ENCODE data around the gene F10. TPM values are rescaled to one million over a fixed set of nuclear protein-coding genes. Genes with fewer than 3 reads are reported as not detected.

F10 gene
- total and polyA plus RNA-seq, 2 donors (not counting 3 experiments of a cell fraction or from before 2014, with no cell fraction given), result 0.25 TPM; not detected in 1

GRCh38 chr13:113135281-113135760, 12.7 kb downstream of the F10 start:
- ChIA-PET POLR2A (no interaction called here), CTCF (no interaction called here)
- Histone ChIP-seq H3K27ac (ENCODE audit: insufficient read depth, low read depth, low read length) (no peak overlapping the region), H3K4me1 (ENCODE audit: control insufficient read depth, extremely low read depth, insufficient read depth, low read length) (no peaks in the 10 kb centered on the region), H3K4me2 (ENCODE audit: insufficient read depth, low read length) (no peak overlapping the region), H3K9me3 (replicated peaks; ENCODE audit: control insufficient read depth, insufficient read depth, low read length) (no peaks in the 10 kb centered on the region), H3K27me3 (ENCODE audit: control insufficient read depth in 2 of 2, insufficient read depth in 2 of 2, low read length in 2 of 2) (peaks cover 22 to 36% of the 10 kb centered on the region in 2 experiments), H4K20me1 (replicated peaks; ENCODE audit: control insufficient read depth, extremely low read depth, insufficient read depth, low read length) (no peaks in the 10 kb centered on the region), H3K9me1 (replicated peaks; ENCODE audit: control insufficient read depth, extremely low read depth, insufficient read depth, low read length) (no peaks in the 10 kb centered on the region), H3K9ac (replicated peaks; ENCODE audit: extremely low read depth, insufficient read depth, low read length) (no peak overlapping the region), H3K36me3 (ENCODE audit: control insufficient read depth in 2 of 2, extremely low read depth in 1 of 2, insufficient read depth in 2 of 2, low read length in 2 of 2) (no peaks in the 10 kb centered on the region), H2AFZ (ENCODE audit: low read depth, low read length) (no peak overlapping the region), H3K4me3 (replicated peaks in 1 of 3; ENCODE audit: insufficient read depth in 1 of 3, low read depth in 1 of 3, low read length in 3 of 3) (no peak overlapping the region), H3K79me2 (ENCODE audit: control insufficient read depth, insufficient read depth, low read length) (no peaks in the 10 kb centered on the region)
- BruUV-seq (replicated peaks), result no TSS peak
- dilution Hi-C loops (cut with MboI; ENCODE audit: extremely low pct_ligation_motif_present, low sequenced_read_pairs), result no loop called here
- no peak for TF ChIP-seq MAX (IDR thresholded peaks at IDR 0.05; ENCODE audit: insufficient read depth, insufficient read length)
- no peak for TF ChIP-seq POLR2A (IDR thresholded peaks at IDR 0.05; ENCODE audit: low read depth, low read length)
- no peak for TF ChIP-seq POLR2AphosphoS5 (IDR thresholded peaks at IDR 0.05; ENCODE audit: insufficient read depth, low read depth, low read length)
- TF ChIP-seq FOS (IDR thresholded peaks at IDR 0.05; ENCODE audit: borderline replicate concordance, insufficient read depth, low read length), result no peak
- no peak for TF ChIP-seq EZH2 (IDR thresholded peaks at IDR 0.05; ENCODE audit: borderline replicate concordance, low read depth, low read length, severe bottlenecking)
- TF ChIP-seq CTCF (IDR thresholded peaks at IDR 0.05; ENCODE audit: extremely low read depth in 1 of 2, insufficient read depth in 1 of 2, low read depth in 1 of 2, low read length in 2 of 2), result no peak
- TF ChIP-seq MYC (IDR thresholded peaks at IDR 0.05; ENCODE audit: low read depth, low read length), result no peak
- TF ChIP-seq JUN (IDR thresholded peaks at IDR 0.05; ENCODE audit: borderline replicate concordance, insufficient read depth, insufficient read length, low read depth), result no peak
- no peak for TF ChIP-seq GATA2 (IDR thresholded peaks at IDR 0.05; ENCODE audit: insufficient read depth, insufficient read length, low read depth, low read length)
- no peak for DNase-seq (ENCODE audit: low read depth, low spot score)
- no peak for FAIRE-seq
- intact Hi-C loops (cut with micrococcal nuclease), result no loop called here

All from endothelial cell of umbilical vein (primary cell).